Subcutaneous adipose tissue (tissue), 4 donors: ENCODE results near the gene CCDC127. TPM values are rescaled to one million over a fixed set of nuclear protein-coding genes. Genes with fewer than 3 reads are reported as not detected.

Source experiments
- CTCF ChIP-seq: fragments of 450-650 bp; IDR thresholded peaks from one replicate; pipeline ENCODE4 v1.5.1; 2016; ENCODE audit warnings: low read depth, mild to moderate bottlenecking, control low read depth, antibody characterized with exemption, moderate library complexity
- total RNA-seq, 4 donors: library from RNA; depleted of rRNA; stranded (reverse); fragments of >200 nt; gene quantifications; one replicate each; pipeline ENCODE4 v1.1.0, GENCODE V29; 2016

Gene CCDC127
- total RNA-seq, 4 donors from 2014 or later, result 4.9 to 6.5 (median 5.8) TPM

- no peak for TF ChIP-seq CTCF
These were observed 57.8 kb downstream of the CCDC127 start for GRCh38 chr5:160173-160510.

GRCh38 chr5:159448-160172 lies 58.3 kb downstream of the CCDC127 start:
- TF ChIP-seq CTCF, result no peak

GRCh38 chr5:158807-159447 lies 59.0 kb downstream of the CCDC127 start:
- TF ChIP-seq CTCF, result no peak

GRCh38 chr5:157801-158200 lies 60.2 kb downstream of the CCDC127 start:
- no peak for TF ChIP-seq CTCF

GRCh38 chr5:157126-157715 lies 60.7 kb downstream of the CCDC127 start:
- TF ChIP-seq CTCF, result no peak

- TF ChIP-seq CTCF, result no peak
These were observed 61.4 kb downstream of the CCDC127 start for GRCh38 chr5:156411-157072.
